Fibroblast of skin of left quadriceps (primary cell): ENCODE results near the gene TRAPPC8.
A peak's percentile ranks its signal among the peaks of the same experiment; 100 is the strongest.
"Not testable (repeated sequence)": the region's sequence is repeated elsewhere in the genome, so short reads cannot be mapped to it uniquely, and the experiment has no call there.

ENCODE experiments used
- DNase-seq, 2 experiments: peaks; one replicate each; pipeline ENCODE4 v3.0.0-alpha.2; 2013; ENCODE audit warnings: low read depth in 2 of 2

Gene TRAPPC8

GRCh38 chr18:31863103-31863502 lies 79.8 kb downstream of the TRAPPC8 start:
- DNase-seq: no peak

DNA sequence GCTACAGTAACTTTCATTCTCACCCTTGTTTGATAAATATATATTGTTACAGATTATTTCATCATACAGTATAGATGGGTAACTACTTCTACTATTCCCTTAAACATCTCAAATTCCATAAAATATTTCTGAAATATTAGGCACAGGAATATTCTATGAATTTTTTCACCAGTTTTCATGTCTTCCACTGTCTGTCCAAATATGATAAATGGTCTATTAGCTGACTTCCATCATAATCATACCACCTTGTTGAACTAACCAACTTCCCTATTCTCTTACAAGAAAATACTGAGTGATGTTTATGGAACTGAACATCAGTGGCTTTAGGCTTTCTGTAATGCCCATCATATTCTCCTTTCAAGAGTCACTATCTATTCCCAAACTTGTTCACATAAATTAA lies 82.4 kb downstream of the TRAPPC8 start:
- no peak for DNase-seq

DNA sequence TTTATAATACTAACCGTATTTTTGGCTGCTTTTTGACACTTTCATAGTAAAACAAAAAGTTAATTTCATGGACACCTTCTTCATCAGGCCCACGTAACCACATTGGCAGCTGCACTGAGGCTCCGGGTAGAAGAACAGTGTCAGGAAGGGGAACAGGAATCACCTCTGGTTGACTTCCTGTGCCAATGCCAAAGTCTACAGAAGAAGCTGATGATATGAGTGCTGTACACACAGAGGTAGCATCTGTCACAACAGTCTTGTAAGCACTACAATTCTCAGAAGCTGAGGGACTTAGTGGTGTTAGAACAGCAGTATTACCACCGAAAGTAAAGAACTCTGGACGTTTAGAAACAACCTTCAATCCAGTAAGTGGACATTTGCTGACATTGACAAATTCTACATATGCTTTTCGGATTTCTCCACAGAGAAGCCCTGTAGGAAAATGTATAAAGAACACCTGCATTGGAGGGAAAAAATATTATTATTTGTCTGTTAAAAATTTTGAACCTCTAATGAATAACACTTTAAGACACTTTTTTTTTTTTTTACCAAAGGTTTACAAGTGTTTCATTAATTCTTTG lies 85.3 kb downstream of the TRAPPC8 start:
- DNase-seq: no peak

DNA sequence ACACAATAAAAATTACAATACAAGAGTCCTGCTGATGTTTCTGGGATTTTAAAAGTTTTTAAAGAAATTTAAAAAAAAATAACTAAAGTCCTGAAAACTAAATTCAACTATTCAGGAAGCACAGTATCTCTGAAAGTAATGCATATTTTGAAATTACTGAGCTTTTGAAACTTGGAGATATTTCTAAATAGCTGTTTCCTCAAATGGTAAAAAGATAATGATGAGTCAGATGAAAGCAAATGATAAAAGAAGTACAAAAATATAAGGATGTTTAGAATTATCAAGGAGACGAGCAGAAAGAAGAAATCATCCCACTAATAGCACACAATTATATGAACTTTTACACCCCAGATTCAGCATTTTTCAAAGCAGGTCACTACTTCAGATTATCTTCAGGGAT lies 92.1 kb downstream of the TRAPPC8 start:
- no peak for DNase-seq

- no peak for DNase-seq
Measured at GRCh38 chr18:31840499-31840898, 102.4 kb downstream of the TRAPPC8 start.

DNA sequence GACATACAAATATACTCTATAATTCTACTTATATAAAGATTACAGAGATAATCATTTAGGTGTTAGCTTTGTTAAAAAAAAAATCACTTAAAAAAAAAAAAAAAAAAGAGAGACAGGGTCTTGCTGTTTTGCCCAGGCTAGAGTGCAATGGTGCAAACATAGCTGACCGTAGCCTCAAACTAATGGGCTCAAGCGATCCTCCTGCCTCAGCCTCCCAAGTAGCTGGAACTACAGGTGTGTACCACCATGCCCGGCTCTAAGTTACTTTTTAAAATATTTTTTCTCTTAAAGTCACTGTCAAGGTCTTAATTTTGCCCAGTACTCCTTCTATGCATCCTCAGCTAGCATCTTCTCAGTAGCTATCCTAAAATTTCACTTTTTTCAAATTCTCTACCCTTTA lies 105.0 kb downstream of the TRAPPC8 start:
- DNase-seq: no peak

DNA sequence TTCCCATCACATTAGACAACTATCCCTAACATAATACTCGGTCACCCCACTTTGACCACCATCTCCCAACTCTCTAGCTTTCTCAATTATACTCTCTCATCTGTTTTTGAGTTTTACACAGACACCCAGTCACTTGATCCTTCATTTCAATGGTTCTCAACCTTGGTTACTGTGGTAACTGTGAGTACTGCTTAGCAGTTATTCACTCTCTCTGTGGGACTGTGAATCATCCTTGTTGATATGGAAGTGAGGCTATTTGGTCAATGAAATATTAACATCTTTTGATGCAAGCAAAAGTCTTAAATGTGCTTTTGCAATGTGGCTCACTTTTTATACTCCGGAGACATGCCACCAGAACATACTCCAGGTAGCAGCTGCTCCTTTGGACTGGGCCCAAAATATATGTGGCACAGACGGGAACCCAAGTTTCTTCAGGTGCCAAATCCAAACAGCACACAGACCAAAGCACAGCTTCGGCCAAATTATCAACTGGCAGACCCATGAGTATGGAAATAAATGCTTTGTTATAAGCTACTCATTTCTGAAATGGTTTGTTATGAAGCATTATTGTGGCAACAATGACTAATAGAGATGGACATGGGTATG lies 107.3 kb downstream of the TRAPPC8 start:
- no peak for DNase-seq

DNA sequence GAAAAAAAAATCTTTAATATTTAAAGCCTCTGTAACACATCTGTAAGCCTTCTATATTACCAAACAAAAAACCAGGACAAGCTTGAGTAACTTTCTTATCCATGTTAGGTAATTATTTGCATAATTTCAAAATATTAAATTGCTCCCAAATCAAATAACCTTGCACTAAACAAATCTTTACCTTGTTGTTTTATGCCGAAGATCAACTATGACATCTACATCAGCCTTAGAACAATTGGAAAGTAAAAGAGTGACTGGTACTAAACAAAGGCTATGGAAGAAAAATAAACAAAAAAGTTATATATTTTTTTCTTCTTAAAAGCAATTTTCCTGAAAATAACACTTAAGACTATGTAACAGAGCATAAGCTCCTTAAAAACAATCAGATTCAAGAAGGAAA lies 111.0 kb downstream of the TRAPPC8 start:
- no peak for DNase-seq

GRCh38 chr18:31830686-31831085 lies 112.2 kb downstream of the TRAPPC8 start:
- DNase-seq: no peak

DNA sequence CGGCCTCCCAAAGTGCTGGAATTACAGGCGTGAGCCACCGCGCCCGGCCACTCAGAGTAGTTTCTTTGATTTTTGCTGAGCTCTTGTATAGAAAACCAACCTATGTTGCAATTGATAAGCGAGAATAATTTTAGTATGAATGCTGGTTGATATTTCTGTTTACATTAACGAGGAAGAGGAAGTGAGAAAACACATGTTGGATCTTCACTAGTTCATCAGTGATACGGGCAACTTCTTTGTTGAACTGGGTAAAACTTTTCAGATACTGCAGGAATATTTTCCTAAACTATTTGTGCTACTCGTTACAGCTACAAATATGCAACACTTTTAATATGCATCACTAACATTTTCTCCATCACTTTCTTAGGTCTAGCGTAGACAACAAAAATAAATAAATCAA lies 114.3 kb downstream of the TRAPPC8 start:
- DNase-seq: no peak

- DNase-seq: not testable (repeated sequence)
Measured at GRCh38 chr18:31826673-31827325, 116.1 kb downstream of the TRAPPC8 start.

GRCh38 chr18:31825772-31826171 lies 117.2 kb downstream of the TRAPPC8 start:
- DNase-seq: no peak

GRCh38 chr18:31821545-31822171 lies 121.3 kb downstream of the TRAPPC8 start:
- DNase-seq: no peak

DNA sequence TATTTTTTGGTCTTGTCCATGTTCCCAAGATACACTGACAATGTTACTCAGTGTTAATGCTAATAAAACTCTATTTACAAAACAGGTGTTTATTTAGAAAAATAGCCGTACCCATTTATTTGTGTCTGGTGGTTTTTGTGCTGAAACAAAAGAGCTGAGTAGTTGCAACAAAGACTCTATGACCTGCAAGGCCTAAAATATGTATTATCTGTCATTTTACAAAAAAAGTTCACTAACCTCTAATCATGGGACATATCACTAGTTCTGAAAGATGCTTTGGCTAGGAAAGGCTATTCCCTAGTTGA lies 123.1 kb downstream of the TRAPPC8 start:
- DNase-seq: no peak

- DNase-seq: peak; percentile 19 to 20
Measured at GRCh38 chr18:31819106-31819924, 123.6 kb downstream of the TRAPPC8 start.

- no peak for DNase-seq
Measured at GRCh38 chr18:31814132-31814531, 128.8 kb downstream of the TRAPPC8 start.

GRCh38 chr18:31810336-31811130 lies 132.4 kb downstream of the TRAPPC8 start:
- DNase-seq: not testable (repeated sequence)

GRCh38 chr18:31809049-31809448 lies 133.9 kb downstream of the TRAPPC8 start:
- not testable (repeated sequence) for DNase-seq

DNA sequence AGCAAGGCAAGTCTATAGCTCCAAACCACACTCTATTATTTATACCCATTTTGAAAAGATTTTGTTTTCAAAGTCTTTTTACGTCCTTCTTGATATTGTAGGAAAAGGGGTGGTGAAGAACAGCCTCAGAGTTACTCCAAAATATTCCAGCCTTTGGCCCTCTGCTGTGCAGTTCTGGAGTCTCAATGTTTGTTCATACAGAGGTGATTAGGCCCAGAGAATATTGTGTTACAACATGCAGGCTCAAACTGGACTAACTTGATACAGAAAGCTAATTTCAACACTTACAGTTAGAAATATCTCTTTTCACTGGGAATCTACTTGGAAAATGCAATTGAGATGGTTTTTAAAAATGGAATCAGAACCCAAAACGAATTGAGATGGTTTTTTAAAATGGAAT lies 141.8 kb downstream of the TRAPPC8 start:
- no peak for DNase-seq

GRCh38 chr18:31799257-31799656 lies 143.7 kb downstream of the TRAPPC8 start:
- DNase-seq: not testable (repeated sequence)

DNA sequence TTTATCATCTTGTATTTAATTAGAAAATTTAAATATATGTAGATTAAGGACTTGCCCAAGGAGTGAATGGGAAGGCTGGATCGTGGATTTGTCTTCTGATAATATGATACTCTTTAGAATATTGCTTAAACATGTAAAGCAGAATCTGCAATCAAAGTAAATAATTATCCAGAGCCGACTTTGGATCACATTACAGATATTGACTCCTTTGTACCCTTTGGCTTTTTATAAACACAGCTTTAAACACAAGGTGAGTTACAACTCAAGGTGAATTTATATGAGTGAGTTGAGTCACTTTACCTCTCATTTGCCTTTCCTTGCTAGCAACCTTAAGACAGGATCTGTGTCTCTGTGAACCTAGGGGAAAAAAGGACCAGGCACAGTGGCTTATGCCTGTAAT lies 144.5 kb downstream of the TRAPPC8 start:
- no peak for DNase-seq
